Right lobe of liver (tissue), 4 donors: ENCODE data around the gene SLC1A2.

ENCODE experiments used
- POLR2A ChIP-seq: fragments of 450-650 bp; IDR thresholded peaks from one replicate; pipeline ENCODE4 v1.6.1; 2017; ENCODE audit warnings: antibody characterized with exemption, mild to moderate bottlenecking
- TF ChIP-seq, protein P1 (sequence below), 4 donors: fragments of 200-600 bp in 3 of 4; fragments of 450-650 bp in 1 of 4; IDR thresholded peaks; one replicate each; pipeline versions ENCODE4 v1.5.1 to v1.8.0; 2016 to 2022; ENCODE audit warnings: antibody characterized with exemption in 4 of 4, mild to moderate bottlenecking in 2 of 4
- donor health status: DM: no; HTN: no; CAD: no.
- donor health status: DM: no; HTN: no; CAD: no.
- donor health status: DM: no; HTN: yes; CAD: no.

DNA sequence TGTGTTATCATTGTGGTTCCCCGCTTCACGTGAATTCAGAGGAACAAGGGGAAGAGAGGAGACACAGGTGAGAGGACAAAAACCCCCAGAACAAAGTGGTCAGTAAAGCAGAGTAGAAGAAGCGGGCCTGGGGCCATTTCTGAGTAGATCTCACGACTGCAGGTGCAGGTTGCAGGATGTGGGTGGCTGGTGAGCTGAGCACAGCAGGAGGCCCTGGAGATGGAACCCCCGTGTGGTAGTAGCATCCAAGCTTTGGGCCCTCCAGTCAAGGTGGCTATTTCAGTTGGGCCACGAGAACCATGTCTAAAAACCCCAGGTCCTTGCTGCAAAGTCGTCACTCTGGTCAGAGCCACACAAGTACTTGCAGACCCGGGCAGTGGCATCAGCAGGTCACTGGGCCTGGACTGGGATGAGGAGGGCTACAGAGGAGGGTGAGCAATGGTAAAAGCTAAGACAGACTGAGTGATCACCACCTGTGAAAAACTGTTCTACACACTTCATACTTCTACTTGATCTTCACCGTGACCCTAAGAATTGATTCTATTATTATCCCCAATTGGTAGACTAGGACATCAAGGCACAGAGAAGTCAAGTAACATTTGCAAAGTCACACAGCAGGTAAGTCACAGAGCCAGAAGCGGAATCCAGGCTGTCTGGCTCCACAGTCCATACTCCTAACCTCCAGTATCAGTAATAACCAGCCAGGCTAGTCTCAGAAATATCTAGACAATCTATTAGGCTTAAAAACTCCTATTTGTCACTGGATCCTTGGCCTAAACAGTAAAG, 43.8 kb downstream of the SLC1A2 start:
- TF ChIP-seq, protein P1, sequence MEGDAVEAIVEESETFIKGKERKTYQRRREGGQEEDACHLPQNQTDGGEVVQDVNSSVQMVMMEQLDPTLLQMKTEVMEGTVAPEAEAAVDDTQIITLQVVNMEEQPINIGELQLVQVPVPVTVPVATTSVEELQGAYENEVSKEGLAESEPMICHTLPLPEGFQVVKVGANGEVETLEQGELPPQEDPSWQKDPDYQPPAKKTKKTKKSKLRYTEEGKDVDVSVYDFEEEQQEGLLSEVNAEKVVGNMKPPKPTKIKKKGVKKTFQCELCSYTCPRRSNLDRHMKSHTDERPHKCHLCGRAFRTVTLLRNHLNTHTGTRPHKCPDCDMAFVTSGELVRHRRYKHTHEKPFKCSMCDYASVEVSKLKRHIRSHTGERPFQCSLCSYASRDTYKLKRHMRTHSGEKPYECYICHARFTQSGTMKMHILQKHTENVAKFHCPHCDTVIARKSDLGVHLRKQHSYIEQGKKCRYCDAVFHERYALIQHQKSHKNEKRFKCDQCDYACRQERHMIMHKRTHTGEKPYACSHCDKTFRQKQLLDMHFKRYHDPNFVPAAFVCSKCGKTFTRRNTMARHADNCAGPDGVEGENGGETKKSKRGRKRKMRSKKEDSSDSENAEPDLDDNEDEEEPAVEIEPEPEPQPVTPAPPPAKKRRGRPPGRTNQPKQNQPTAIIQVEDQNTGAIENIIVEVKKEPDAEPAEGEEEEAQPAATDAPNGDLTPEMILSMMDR (IDR thresholded peaks at IDR 0.05) = no peak
- TF ChIP-seq POLR2A = no peak
